Endothelial cell of umbilical vein (primary cell): ENCODE measurements around the gene STARD4.

Source experiments
- EZH2 ChIP-seq: IDR thresholded peaks from 2 replicates; pipeline ENCODE4 v1.6.1; 2012; ENCODE audit warnings: borderline replicate concordance, low read depth, mild to moderate bottlenecking, moderate library complexity, low read length, inconsistent platforms; ENCODE audit not compliant: severe bottlenecking
- FOS ChIP-seq: IDR thresholded peaks from 2 replicates; pipeline ENCODE4 v1.6.1; 2011; ENCODE audit warnings: mild to moderate bottlenecking, low read length, moderate library complexity, borderline replicate concordance; ENCODE audit not compliant: insufficient read depth
- POLR2A ChIP-seq: IDR thresholded peaks from 2 replicates; pipeline ENCODE4 v1.6.1; 2012; ENCODE audit warnings: low read depth, mild to moderate bottlenecking, control low read depth, low read length
- POLR2AphosphoS5 ChIP-seq: IDR thresholded peaks from 2 replicates; pipeline ENCODE4 v1.6.1; 2012; ENCODE audit warnings: low read depth, mild to moderate bottlenecking, control low read depth, low read length, moderate library complexity; ENCODE audit not compliant: insufficient read depth
- TF ChIP-seq, protein P1 (sequence below), 2 donors: IDR thresholded peaks; 1 replicate in 1 of 2; 2 replicates in 1 of 2; pipeline ENCODE4 v1.5.1; 2011; ENCODE audit warnings: low read length in 2 of 2, mild to moderate bottlenecking in 2 of 2, moderate library complexity in 2 of 2, control low read depth in 1 of 2, inconsistent platforms in 1 of 2, low read depth in 1 of 2; ENCODE audit not compliant: insufficient read depth in 1 of 2; ENCODE audit errors: extremely low read depth in 1 of 2
- TF ChIP-seq, protein P2 (sequence below): IDR thresholded peaks from 2 replicates; pipeline ENCODE4 v1.6.1; 2011; ENCODE audit not compliant: insufficient read depth, insufficient read length

DNA sequence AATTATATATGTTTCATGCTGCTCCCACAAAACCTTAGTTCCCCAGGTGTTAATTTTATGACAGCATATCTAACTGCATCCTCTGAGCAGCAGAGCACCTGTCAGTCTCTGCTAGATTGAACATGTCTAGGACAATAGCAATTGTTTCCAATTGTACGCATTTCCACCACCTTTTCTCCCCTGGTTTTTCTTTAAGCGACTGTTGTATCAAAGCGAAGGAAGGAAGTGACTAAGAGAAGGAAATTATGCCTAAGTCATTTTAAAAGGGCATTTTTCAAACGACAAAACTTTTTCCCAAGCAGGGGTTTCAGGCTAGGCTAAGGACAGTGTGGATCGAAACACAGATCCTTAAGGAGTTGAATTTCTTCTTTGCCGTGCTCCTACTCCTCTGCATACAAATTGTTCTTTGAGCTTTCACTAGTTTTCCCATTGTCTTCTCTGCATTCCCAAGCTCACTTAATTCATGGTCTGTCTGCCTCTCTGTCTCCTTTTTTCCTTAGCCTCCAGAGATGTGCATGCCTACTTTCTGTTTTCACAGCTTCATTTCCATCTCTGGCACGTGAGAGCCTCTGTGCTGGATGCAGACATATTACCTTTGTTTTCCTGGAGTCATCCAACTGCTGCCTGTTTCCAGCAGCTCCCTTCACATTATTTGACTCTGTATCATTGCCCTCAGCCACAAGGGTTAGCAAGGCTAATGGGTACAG is 39.4 kb upstream of the STARD4 start:
- TF ChIP-seq, protein P1, sequence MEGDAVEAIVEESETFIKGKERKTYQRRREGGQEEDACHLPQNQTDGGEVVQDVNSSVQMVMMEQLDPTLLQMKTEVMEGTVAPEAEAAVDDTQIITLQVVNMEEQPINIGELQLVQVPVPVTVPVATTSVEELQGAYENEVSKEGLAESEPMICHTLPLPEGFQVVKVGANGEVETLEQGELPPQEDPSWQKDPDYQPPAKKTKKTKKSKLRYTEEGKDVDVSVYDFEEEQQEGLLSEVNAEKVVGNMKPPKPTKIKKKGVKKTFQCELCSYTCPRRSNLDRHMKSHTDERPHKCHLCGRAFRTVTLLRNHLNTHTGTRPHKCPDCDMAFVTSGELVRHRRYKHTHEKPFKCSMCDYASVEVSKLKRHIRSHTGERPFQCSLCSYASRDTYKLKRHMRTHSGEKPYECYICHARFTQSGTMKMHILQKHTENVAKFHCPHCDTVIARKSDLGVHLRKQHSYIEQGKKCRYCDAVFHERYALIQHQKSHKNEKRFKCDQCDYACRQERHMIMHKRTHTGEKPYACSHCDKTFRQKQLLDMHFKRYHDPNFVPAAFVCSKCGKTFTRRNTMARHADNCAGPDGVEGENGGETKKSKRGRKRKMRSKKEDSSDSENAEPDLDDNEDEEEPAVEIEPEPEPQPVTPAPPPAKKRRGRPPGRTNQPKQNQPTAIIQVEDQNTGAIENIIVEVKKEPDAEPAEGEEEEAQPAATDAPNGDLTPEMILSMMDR (IDR thresholded peaks at IDR 0.05; ENCODE audit: extremely low read depth in 1 of 2, insufficient read depth in 1 of 2, low read depth in 1 of 2, low read length in 2 of 2) = no peak
- TF ChIP-seq, protein P2, sequence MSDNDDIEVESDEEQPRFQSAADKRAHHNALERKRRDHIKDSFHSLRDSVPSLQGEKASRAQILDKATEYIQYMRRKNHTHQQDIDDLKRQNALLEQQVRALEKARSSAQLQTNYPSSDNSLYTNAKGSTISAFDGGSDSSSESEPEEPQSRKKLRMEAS = peak; percentile 18
- TF ChIP-seq POLR2AphosphoS5 = peak; percentile 32
- no peak for TF ChIP-seq EZH2
- no peak for TF ChIP-seq POLR2A
- TF ChIP-seq FOS = peak; percentile 61
